Measurements from ENCODE around the gene MYH6. TPM values are rescaled to one million over a fixed set of nuclear protein-coding genes. Genes with fewer than 3 reads are reported as not detected.
"Not testable (repeated sequence)": the region's sequence is repeated elsewhere in the genome, so short reads cannot be mapped to it uniquely, and the experiment has no call there.

MYH6 gene
- total RNA-seq, 1 donor from 2014 or later: 0.24 TPM

- peaks cover 12% of the 10 kb centered on the region for H3K27me3 Mint-ChIP-seq
- no peaks in the 10 kb centered on the region for H3K9me3 Mint-ChIP-seq
- no peaks in the 10 kb centered on the region for H3K36me3 Mint-ChIP-seq
- H3K4me1 Mint-ChIP-seq (ENCODE audit: unreplicated experiment): peaks cover 7% of the 10 kb centered on the region
- no peak for TF ChIP-seq CTCF (conservative IDR thresholded peaks at IDR 0.05)
- DNase-seq (ENCODE audit: extremely low spot score, unreplicated experiment): no peak
- H3K4me3 Mint-ChIP-seq: no peak overlapping the region
- no peak overlapping the region for H3K27ac Mint-ChIP-seq
Measured at GRCh38 chr14:23386999-23387398, 21.1 kb downstream of the MYH6 start.

DNA sequence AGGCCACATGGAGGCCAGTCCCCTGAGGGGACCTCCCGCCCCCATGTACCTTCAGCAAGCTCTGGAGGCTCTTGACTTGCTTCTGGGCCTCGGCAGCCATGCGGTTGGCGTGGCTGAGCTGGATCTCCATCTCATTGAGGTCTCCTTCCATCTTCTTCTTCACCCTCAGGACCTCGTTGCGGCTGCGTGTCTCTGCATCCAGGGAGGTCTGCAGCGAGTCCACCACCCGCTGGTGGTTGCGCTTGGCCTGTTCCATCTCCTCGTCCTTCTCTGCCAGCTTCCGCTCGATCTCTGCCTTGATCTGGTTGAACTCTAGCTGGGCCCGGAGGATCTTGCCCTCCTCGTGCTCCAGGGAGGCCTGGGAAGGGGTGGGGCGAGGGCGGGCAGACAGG, 21.8 kb downstream of the MYH6 start:
- not testable (repeated sequence) for H3K27ac Mint-ChIP-seq; DNase-seq (ENCODE audit: extremely low spot score, unreplicated experiment); H3K36me3 Mint-ChIP-seq; H3K4me3 Mint-ChIP-seq; H3K9me3 Mint-ChIP-seq; H3K4me1 Mint-ChIP-seq (ENCODE audit: unreplicated experiment)
- peaks cover 15% of the 10 kb centered on the region for H3K27me3 Mint-ChIP-seq

GRCh38 chr14:23385642-23386265, 22.3 kb downstream of the MYH6 start:
- peaks cover 7% of the 10 kb centered on the region for H3K4me1 Mint-ChIP-seq (ENCODE audit: unreplicated experiment)
- DNase-seq (ENCODE audit: extremely low spot score, unreplicated experiment): no peak
- no peaks in the 10 kb centered on the region for H3K36me3 Mint-ChIP-seq
- H3K4me3 Mint-ChIP-seq: no peak overlapping the region
- TF ChIP-seq CTCF (conservative IDR thresholded peaks at IDR 0.05): no peak
- no peak overlapping the region for H3K27ac Mint-ChIP-seq
- H3K27me3 Mint-ChIP-seq: peaks cover 18% of the 10 kb centered on the region
- no peaks in the 10 kb centered on the region for H3K9me3 Mint-ChIP-seq

- Mint-ChIP-seq H3K27ac (no peak overlapping the region), H3K27me3 (peaks cover 19% of the 10 kb centered on the region), H3K36me3 (no peaks in the 10 kb centered on the region), H3K9me3 (no peaks in the 10 kb centered on the region), H3K4me1 (ENCODE audit: unreplicated experiment) (peaks cover 7% of the 10 kb centered on the region), H3K4me3 (no peak overlapping the region)
- DNase-seq (ENCODE audit: extremely low spot score, unreplicated experiment): no peak
- TF ChIP-seq CTCF (conservative IDR thresholded peaks at IDR 0.05): no peak
Measured at GRCh38 chr14:23385244-23385641, 22.8 kb downstream of the MYH6 start.

- no peak for DNase-seq (ENCODE audit: extremely low spot score, unreplicated experiment)
- Mint-ChIP-seq H3K27ac (no peak overlapping the region), H3K27me3 (peaks cover 24% of the 10 kb centered on the region), H3K36me3 (no peaks in the 10 kb centered on the region), H3K4me1 (ENCODE audit: unreplicated experiment) (peaks cover 7% of the 10 kb centered on the region), H3K4me3 (no peak overlapping the region), H3K9me3 (no peaks in the 10 kb centered on the region)
- TF ChIP-seq CTCF (conservative IDR thresholded peaks at IDR 0.05): no peak
Measured at GRCh38 chr14:23384364-23385080, 23.6 kb downstream of the MYH6 start.

DNA sequence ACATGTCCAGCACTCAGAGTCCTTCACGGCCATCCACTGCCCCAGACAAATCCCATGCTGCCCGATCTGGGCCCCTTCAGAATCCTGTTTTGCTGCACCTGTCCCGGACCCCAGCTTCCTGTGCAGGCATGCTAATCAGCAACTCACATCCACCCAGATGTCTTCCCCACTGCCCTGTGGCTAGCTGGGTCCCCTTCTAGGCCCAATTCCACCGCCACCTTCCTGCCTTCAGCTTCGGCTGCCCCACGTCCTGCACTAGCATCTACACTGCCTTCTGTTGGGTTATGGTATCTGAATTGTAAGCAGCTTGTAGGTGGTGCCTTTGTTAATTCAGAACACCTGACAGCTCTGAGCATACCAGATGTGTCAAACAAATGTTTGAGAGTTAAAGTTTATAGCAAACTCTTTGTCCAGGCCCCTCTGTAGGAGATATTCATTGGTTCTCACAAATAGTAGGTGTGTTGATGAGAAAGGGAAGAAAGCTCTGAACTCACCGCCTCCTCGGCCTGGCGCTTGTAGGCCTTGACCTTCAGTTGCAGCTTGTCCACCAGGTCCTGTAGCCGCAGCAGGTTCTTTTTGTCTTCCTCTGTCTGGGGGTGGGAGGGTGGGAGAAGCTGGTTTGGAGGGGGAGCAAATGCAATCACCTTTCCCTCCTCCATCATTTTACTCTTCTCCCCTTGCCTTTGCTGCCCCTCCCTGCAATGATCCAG, 25.2 kb downstream of the MYH6 start:
- no peak overlapping the region for H3K27ac Mint-ChIP-seq
- peaks cover 24% of the 10 kb centered on the region for H3K27me3 Mint-ChIP-seq
- no peak for TF ChIP-seq CTCF (conservative IDR thresholded peaks at IDR 0.05)
- no peak overlapping the region for H3K4me3 Mint-ChIP-seq
- no peaks in the 10 kb centered on the region for H3K9me3 Mint-ChIP-seq
- no peaks in the 10 kb centered on the region for H3K36me3 Mint-ChIP-seq
- DNase-seq (ENCODE audit: extremely low spot score, unreplicated experiment): no peak
- H3K4me1 Mint-ChIP-seq (ENCODE audit: unreplicated experiment): peaks cover 7% of the 10 kb centered on the region

Measured in type B pancreatic cell (in vitro differentiated cells).